Mammary epithelial cell (primary cell): ENCODE results near the gene TLR3.

ENCODE experiments used
- CTCF ChIP-seq, 2 donors: IDR thresholded peaks in 1 of 2; conservative IDR thresholded peaks in 1 of 2; 2 replicates each; pipeline ENCODE4 v1.5.1; 2011 to 2012; ENCODE audit warnings: inconsistent platforms in 2 of 2, low read length in 2 of 2, mild to moderate bottlenecking in 2 of 2, control low read depth in 1 of 2, low read depth in 1 of 2; ENCODE audit not compliant: insufficient read depth in 1 of 2; ENCODE audit errors: extremely low read depth in 1 of 2
- EZH2 ChIP-seq: IDR thresholded peaks from 2 replicates; pipeline ENCODE4 v1.6.1; 2012; ENCODE audit warnings: low read length, inconsistent platforms, borderline replicate concordance

GRCh38 chr4:186020106-186020792, 48.7 kb upstream of the TLR3 start:
- TF ChIP-seq CTCF (conservative IDR thresholded peaks at IDR 0.05 in 1 of 2, IDR thresholded peaks at IDR 0.05 in 1 of 2; ENCODE audit: extremely low read depth in 1 of 2, insufficient read depth in 1 of 2, low read depth in 1 of 2, low read length in 2 of 2) (no peak), EZH2 (no peak)
